Activated T-helper 2 cell treated with anti-CD3 and anti-CD28 coated beads, Interferon-gamma antibody, Interleukin-2, Interleukin-4, amounts not matched to agents 10 μg/mL and 5 μg/mL and 100 μg/mL, durations not matched to agents 14 hours and 24 hours and 36 hours (primary cell): ENCODE data around the gene SLC22A23. TPM values are rescaled to one million over a fixed set of nuclear protein-coding genes. Genes with fewer than 3 reads are reported as not detected.

Source experiments
- DNase-seq: peaks from one replicate; pipeline ENCODE4 v3.0.0; 2021; ENCODE audit warnings: low spot score
- H3K27ac Mint-ChIP-seq: one replicate; pipeline ENCODE4 v1.8.0; 2021; ENCODE audit warnings: mixed read lengths
- H3K27me3 Mint-ChIP-seq: one replicate; pipeline ENCODE4 v1.8.0; 2021; ENCODE audit warnings: low read depth, mixed read lengths
- H3K36me3 Mint-ChIP-seq: one replicate; pipeline ENCODE4 v1.8.0; 2021; ENCODE audit warnings: low read depth, mixed read lengths
- H3K4me1 Mint-ChIP-seq: one replicate; pipeline ENCODE4 v1.8.0; 2021; ENCODE audit warnings: low read depth, mixed read lengths
- H3K4me3 Mint-ChIP-seq: one replicate; pipeline ENCODE4 v1.8.0; 2021; ENCODE audit warnings: low read depth, mild to moderate bottlenecking, moderate library complexity, mixed read lengths
- H3K9me3 Mint-ChIP-seq: one replicate; pipeline ENCODE4 v1.8.0; 2021; ENCODE audit warnings: mixed read lengths
- intact Hi-C: fragments of 100-400 bp; cut with micrococcal nuclease; formaldehyde crosslinking; loops from one replicate; pipeline ENCODE4 v1.15.1; 2023
- total RNA-seq: library from RNA; stranded (reverse); gene quantifications from 2 replicates; pipeline ENCODE4 v1.2.3, GENCODE V29; 2022

SLC22A23 gene
- total RNA-seq, 1 donor from 2014 or later: 0.07 TPM

GRCh38 chr6:3410385-3411360, 46.2 kb downstream of the SLC22A23 start:
- no peak overlapping the region for H3K27ac Mint-ChIP-seq
- no peaks in the 10 kb centered on the region for H3K9me3 Mint-ChIP-seq
- peak; percentile 20 for DNase-seq
- H3K36me3 Mint-ChIP-seq: no peaks in the 10 kb centered on the region
- H3K4me3 Mint-ChIP-seq: no peak overlapping the region
- H3K4me1 Mint-ChIP-seq: peaks cover 7% of the 10 kb centered on the region
- H3K27me3 Mint-ChIP-seq: peaks cover 29% of the 10 kb centered on the region
- intact Hi-C loops: no loop called here

GRCh38 chr6:3409699-3410384, 47.0 kb downstream of the SLC22A23 start:
- H3K4me1 Mint-ChIP-seq: peaks cover 5% of the 10 kb centered on the region
- DNase-seq: no peak
- no peaks in the 10 kb centered on the region for H3K9me3 Mint-ChIP-seq
- H3K27ac Mint-ChIP-seq: no peak overlapping the region
- intact Hi-C loops: no loop called here
- H3K36me3 Mint-ChIP-seq: no peaks in the 10 kb centered on the region
- no peak overlapping the region for H3K4me3 Mint-ChIP-seq
- H3K27me3 Mint-ChIP-seq: peaks cover 26% of the 10 kb centered on the region

- peaks cover 2% of the 10 kb centered on the region for H3K4me1 Mint-ChIP-seq
- no peak overlapping the region for H3K27ac Mint-ChIP-seq
- peaks cover 26% of the 10 kb centered on the region for H3K27me3 Mint-ChIP-seq
- H3K4me3 Mint-ChIP-seq: no peak overlapping the region
- H3K36me3 Mint-ChIP-seq: no peaks in the 10 kb centered on the region
- no peak for DNase-seq
- intact Hi-C loops: no loop called here
- no peaks in the 10 kb centered on the region for H3K9me3 Mint-ChIP-seq
These were observed 48.2 kb downstream of the SLC22A23 start for GRCh38 chr6:3408665-3409064.

- H3K36me3 Mint-ChIP-seq: no peaks in the 10 kb centered on the region
- no peaks in the 10 kb centered on the region for H3K9me3 Mint-ChIP-seq
- H3K27ac Mint-ChIP-seq: no peak overlapping the region
- no peak for DNase-seq
- intact Hi-C loops: no loop called here
- H3K4me3 Mint-ChIP-seq: no peak overlapping the region
- peaks cover 26% of the 10 kb centered on the region for H3K27me3 Mint-ChIP-seq
- peaks cover 2% of the 10 kb centered on the region for H3K4me1 Mint-ChIP-seq
These were observed 49.0 kb downstream of the SLC22A23 start for GRCh38 chr6:3407840-3408239.

GRCh38 chr6:3406891-3407809, 49.7 kb downstream of the SLC22A23 start:
- H3K36me3 Mint-ChIP-seq: no peaks in the 10 kb centered on the region
- no peak overlapping the region for H3K27ac Mint-ChIP-seq
- H3K27me3 Mint-ChIP-seq: peaks cover 24% of the 10 kb centered on the region
- DNase-seq: no peak
- H3K9me3 Mint-ChIP-seq: no peaks in the 10 kb centered on the region
- H3K4me3 Mint-ChIP-seq: no peak overlapping the region
- intact Hi-C loops: no loop called here
- peaks cover 2% of the 10 kb centered on the region for H3K4me1 Mint-ChIP-seq

GRCh38 chr6:3406362-3406821, 50.5 kb downstream of the SLC22A23 start:
- H3K27ac Mint-ChIP-seq: no peak overlapping the region
- no peaks in the 10 kb centered on the region for H3K36me3 Mint-ChIP-seq
- no peaks in the 10 kb centered on the region for H3K9me3 Mint-ChIP-seq
- peaks cover 2% of the 10 kb centered on the region for H3K4me1 Mint-ChIP-seq
- H3K4me3 Mint-ChIP-seq: no peak overlapping the region
- H3K27me3 Mint-ChIP-seq: peaks cover 24% of the 10 kb centered on the region
- no peak for DNase-seq
- intact Hi-C loops: no loop called here

- peaks cover 23% of the 10 kb centered on the region for H3K27me3 Mint-ChIP-seq
- H3K9me3 Mint-ChIP-seq: no peaks in the 10 kb centered on the region
- no peaks in the 10 kb centered on the region for H3K36me3 Mint-ChIP-seq
- no peak overlapping the region for H3K27ac Mint-ChIP-seq
- no peak overlapping the region for H3K4me3 Mint-ChIP-seq
- intact Hi-C loops: no loop called here
- peaks cover under 1% of the 10 kb centered on the region for H3K4me1 Mint-ChIP-seq
- DNase-seq: no peak
These were observed 51.2 kb downstream of the SLC22A23 start for GRCh38 chr6:3405679-3406078.

GRCh38 chr6:3405182-3405518, 51.7 kb downstream of the SLC22A23 start:
- Mint-ChIP-seq H3K36me3 (no peaks in the 10 kb centered on the region), H3K4me3 (no peak overlapping the region), H3K27ac (no peak overlapping the region), H3K9me3 (no peaks in the 10 kb centered on the region), H3K27me3 (peaks cover 23% of the 10 kb centered on the region), H3K4me1 (no peaks in the 10 kb centered on the region)
- DNase-seq: no peak
- intact Hi-C loops: no loop called here

- Mint-ChIP-seq H3K4me1 (no peaks in the 10 kb centered on the region), H3K27me3 (peaks cover 15% of the 10 kb centered on the region), H3K36me3 (no peaks in the 10 kb centered on the region), H3K27ac (no peak overlapping the region), H3K9me3 (no peaks in the 10 kb centered on the region), H3K4me3 (no peak overlapping the region)
- intact Hi-C loops: no loop called here
- no peak for DNase-seq
These were observed 53.3 kb downstream of the SLC22A23 start for GRCh38 chr6:3403238-3404173.

GRCh38 chr6:3402310-3403237, 54.3 kb downstream of the SLC22A23 start:
- DNase-seq: no peak
- intact Hi-C loops: no loop called here
- H3K36me3 Mint-ChIP-seq: no peaks in the 10 kb centered on the region
- H3K9me3 Mint-ChIP-seq: no peaks in the 10 kb centered on the region
- H3K4me1 Mint-ChIP-seq: no peaks in the 10 kb centered on the region
- H3K27ac Mint-ChIP-seq: no peak overlapping the region
- H3K4me3 Mint-ChIP-seq: no peak overlapping the region
- peaks cover 12% of the 10 kb centered on the region for H3K27me3 Mint-ChIP-seq

GRCh38 chr6:3400162-3400561, 56.7 kb downstream of the SLC22A23 start:
- Mint-ChIP-seq H3K27ac (no peak overlapping the region), H3K4me1 (no peaks in the 10 kb centered on the region), H3K9me3 (no peaks in the 10 kb centered on the region), H3K4me3 (no peak overlapping the region), H3K27me3 (no peaks in the 10 kb centered on the region), H3K36me3 (no peaks in the 10 kb centered on the region)
- intact Hi-C loops: no loop called here
- no peak for DNase-seq
